Panc1 (cell line): ENCODE results near the gene ZNF334. TPM values are rescaled to one million over a fixed set of nuclear protein-coding genes. Genes with fewer than 3 reads are reported as not detected.

Experiments
- ATAC-seq: fragments of 200-7000 bp; cut with Tn5 transposase; 2 replicates; pipeline ENCODE4 v1.9.1; 2020; ENCODE audit warnings: mild to moderate bottlenecking, moderate library complexity
- BruUV-seq: library from RNA; stranded (reverse); fragments of 400-500 nt; replicated peaks from 2 replicates; lab custom pipeline; 2021; lab: Mats Ljungman, UMichigan
- CTCF ChIA-PET: fragments of 300-600 bp; sonication (Branson Sonifier 250); formaldehyde crosslinking; loops from one replicate; lab custom pipeline; 2022; ENCODE audit warnings: antibody characterized with exemption; lab: Charles Lee
- POLR2A ChIA-PET: fragments of 300-600 bp; sonication (Branson Sonifier 250); formaldehyde crosslinking; loops from one replicate; lab custom pipeline; 2022; ENCODE audit warnings: antibody characterized with exemption; lab: Charles Lee
- DNase-seq: peaks from one replicate; pipeline ENCODE4 v3.0.0-alpha.2; 2010; ENCODE audit warnings: low read depth, low spot score
- H3K27ac ChIP-seq: 2 replicates; pipeline ENCODE4 v1.5.1; 2011; ENCODE audit warnings: mild to moderate bottlenecking, low read length, inconsistent platforms
- H3K27me3 ChIP-seq: fragments of 200-500 bp; sonication (Bioruptor generic); 2 replicates; pipeline ENCODE4 v1.6.0; 2014; ENCODE audit warnings: low read length, inconsistent platforms; ENCODE audit not compliant: control insufficient read depth, insufficient read depth
- H3K36me3 ChIP-seq: fragments of 200-500 bp; sonication (Bioruptor generic); 2 replicates; pipeline ENCODE4 v1.5.1; 2014; ENCODE audit warnings: inconsistent platforms, mild to moderate bottlenecking, low read length, moderate library complexity; ENCODE audit not compliant: control insufficient read depth, insufficient read depth
- H3K4me1 ChIP-seq: 2 replicates; pipeline ENCODE4 v1.5.1; 2011; ENCODE audit warnings: inconsistent platforms, mild to moderate bottlenecking, low read length, moderate library complexity; ENCODE audit not compliant: control insufficient read depth, insufficient read depth
- H3K4me3 ChIP-seq, 2 experiments: 2 replicates each; pipeline ENCODE4 v1.5.1; 2011 to 2012; ENCODE audit warnings: low read depth in 2 of 2, low read length in 2 of 2, mild to moderate bottlenecking in 2 of 2, inconsistent platforms in 1 of 2, moderate library complexity in 1 of 2
- H3K9me3 ChIP-seq: fragments of 200-500 bp; sonication (Bioruptor generic); 2 replicates; pipeline ENCODE4 v1.5.1; 2014; ENCODE audit warnings: low read depth, mild to moderate bottlenecking, inconsistent platforms, low read length, moderate library complexity; ENCODE audit not compliant: control insufficient read depth, insufficient read depth
- POLR2AphosphoS5 ChIP-seq: IDR thresholded peaks from 2 replicates; pipeline ENCODE4 v1.6.1; 2012; ENCODE audit warnings: mild to moderate bottlenecking, low read depth, low read length, moderate library complexity
- SIN3A ChIP-seq: IDR thresholded peaks from 2 replicates; pipeline ENCODE4 v1.6.1; 2012; ENCODE audit warnings: low read depth, mild to moderate bottlenecking, low read length, moderate library complexity, borderline replicate concordance; ENCODE audit not compliant: insufficient read depth
- TCF7L2 ChIP-seq: IDR thresholded peaks from 2 replicates; pipeline ENCODE4 v1.6.1; 2011; ENCODE audit warnings: mild to moderate bottlenecking, low read depth, low read length, inconsistent platforms
- in situ Hi-C: cut with HindIII; loops from 2 replicates; pipeline ENCODE4 v1.10.0; 2016; ENCODE audit warnings: low sequenced_read_pairs, low pct_unique_long_range_greater_than_20kb
- intact Hi-C: fragments of 100-400 bp; cut with micrococcal nuclease; formaldehyde crosslinking; loops from one replicate; pipeline ENCODE4 v1.10.0; 2022; ENCODE audit not compliant: unreplicated experiment
- total RNA-seq: library from RNA; stranded (reverse); gene quantifications from one replicate; pipeline ENCODE4 v1.2.1, GENCODE V29; 2021; ENCODE audit not compliant: unreplicated experiment
- TF ChIP-seq, protein P1 (sequence below): fragments of 450-650 bp; IDR thresholded peaks from 2 replicates; pipeline ENCODE4 v1.5.1; 2017; ENCODE audit warnings: mild to moderate bottlenecking
- TF ChIP-seq, protein P2 (sequence below), 2 experiments: IDR thresholded peaks; 2 replicates each; pipeline ENCODE4 v1.6.1; 2011 to 2012; ENCODE audit warnings: low read depth in 2 of 2, control low read depth in 1 of 2, low read length in 1 of 2, mild to moderate bottlenecking in 1 of 2, moderate library complexity in 1 of 2; ENCODE audit not compliant: insufficient read depth in 1 of 2

Gene ZNF334
- total RNA-seq, 1 experiment from 2014 or later: 0.28 TPM

DNA sequence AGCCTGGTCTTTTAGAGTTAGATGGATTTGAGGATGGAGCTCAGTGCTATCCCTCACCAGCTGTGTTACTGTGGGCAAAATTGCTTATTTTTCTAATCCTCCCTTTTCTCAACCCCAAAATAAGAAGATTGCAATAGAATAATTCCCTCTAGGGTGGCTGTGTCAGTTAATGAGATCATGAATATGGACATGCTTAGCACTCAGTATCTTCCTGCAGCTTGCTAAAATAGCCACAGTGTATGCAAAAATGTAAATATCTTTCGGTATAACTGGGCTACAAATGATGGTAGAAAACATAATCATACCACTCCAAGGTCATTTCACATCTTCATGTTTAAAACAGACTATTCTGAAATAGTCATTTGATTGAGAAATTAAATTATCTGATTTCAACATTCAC lies 35.7 kb downstream of the ZNF334 start:
- ChIA-PET POLR2A (interaction anchor here (0.7 kb wide), 1 partner anchor 544 kb away, joined by 3 read pairs; no protein-coding TSS in a partner anchor), CTCF (no interaction called here)
- BruUV-seq: no TSS peak

DNA sequence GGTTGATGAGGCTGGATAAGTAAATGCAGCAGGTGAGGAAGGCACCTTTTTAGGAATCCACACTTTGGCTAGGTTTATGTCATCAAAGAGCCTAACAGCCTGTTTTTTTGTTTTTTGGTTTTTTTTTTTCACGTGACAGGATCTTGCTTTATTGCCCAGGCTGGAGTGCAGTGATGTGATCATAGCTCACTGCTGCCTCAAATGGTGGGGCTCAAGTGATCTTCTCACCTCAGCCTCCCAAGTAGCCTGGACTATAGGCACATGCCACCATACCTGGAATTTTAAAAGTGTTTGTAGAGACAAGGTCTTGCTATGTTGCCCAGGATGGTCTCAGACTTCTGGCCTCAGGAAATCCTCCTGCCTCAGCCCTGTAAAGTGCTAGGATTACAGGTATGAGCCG lies 36.1 kb downstream of the ZNF334 start:
- H3K9me3 ChIP-seq: no peaks in the 10 kb centered on the region
- DNase-seq (no peak), ATAC-seq (no peak)
- H3K4me3 ChIP-seq: no peak overlapping the region
- no TSS peak for BruUV-seq
- intact Hi-C loops (no loop called here), in situ Hi-C loops (no loop called here)
- H3K27ac ChIP-seq: no peak overlapping the region
- TF ChIP-seq, protein P1, sequence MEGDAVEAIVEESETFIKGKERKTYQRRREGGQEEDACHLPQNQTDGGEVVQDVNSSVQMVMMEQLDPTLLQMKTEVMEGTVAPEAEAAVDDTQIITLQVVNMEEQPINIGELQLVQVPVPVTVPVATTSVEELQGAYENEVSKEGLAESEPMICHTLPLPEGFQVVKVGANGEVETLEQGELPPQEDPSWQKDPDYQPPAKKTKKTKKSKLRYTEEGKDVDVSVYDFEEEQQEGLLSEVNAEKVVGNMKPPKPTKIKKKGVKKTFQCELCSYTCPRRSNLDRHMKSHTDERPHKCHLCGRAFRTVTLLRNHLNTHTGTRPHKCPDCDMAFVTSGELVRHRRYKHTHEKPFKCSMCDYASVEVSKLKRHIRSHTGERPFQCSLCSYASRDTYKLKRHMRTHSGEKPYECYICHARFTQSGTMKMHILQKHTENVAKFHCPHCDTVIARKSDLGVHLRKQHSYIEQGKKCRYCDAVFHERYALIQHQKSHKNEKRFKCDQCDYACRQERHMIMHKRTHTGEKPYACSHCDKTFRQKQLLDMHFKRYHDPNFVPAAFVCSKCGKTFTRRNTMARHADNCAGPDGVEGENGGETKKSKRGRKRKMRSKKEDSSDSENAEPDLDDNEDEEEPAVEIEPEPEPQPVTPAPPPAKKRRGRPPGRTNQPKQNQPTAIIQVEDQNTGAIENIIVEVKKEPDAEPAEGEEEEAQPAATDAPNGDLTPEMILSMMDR: no peak
- TF ChIP-seq, protein P2, sequence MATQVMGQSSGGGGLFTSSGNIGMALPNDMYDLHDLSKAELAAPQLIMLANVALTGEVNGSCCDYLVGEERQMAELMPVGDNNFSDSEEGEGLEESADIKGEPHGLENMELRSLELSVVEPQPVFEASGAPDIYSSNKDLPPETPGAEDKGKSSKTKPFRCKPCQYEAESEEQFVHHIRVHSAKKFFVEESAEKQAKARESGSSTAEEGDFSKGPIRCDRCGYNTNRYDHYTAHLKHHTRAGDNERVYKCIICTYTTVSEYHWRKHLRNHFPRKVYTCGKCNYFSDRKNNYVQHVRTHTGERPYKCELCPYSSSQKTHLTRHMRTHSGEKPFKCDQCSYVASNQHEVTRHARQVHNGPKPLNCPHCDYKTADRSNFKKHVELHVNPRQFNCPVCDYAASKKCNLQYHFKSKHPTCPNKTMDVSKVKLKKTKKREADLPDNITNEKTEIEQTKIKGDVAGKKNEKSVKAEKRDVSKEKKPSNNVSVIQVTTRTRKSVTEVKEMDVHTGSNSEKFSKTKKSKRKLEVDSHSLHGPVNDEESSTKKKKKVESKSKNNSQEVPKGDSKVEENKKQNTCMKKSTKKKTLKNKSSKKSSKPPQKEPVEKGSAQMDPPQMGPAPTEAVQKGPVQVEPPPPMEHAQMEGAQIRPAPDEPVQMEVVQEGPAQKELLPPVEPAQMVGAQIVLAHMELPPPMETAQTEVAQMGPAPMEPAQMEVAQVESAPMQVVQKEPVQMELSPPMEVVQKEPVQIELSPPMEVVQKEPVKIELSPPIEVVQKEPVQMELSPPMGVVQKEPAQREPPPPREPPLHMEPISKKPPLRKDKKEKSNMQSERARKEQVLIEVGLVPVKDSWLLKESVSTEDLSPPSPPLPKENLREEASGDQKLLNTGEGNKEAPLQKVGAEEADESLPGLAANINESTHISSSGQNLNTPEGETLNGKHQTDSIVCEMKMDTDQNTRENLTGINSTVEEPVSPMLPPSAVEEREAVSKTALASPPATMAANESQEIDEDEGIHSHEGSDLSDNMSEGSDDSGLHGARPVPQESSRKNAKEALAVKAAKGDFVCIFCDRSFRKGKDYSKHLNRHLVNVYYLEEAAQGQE (IDR thresholded peaks at IDR 0.05; ENCODE audit: insufficient read depth in 1 of 2, low read depth in 2 of 2, low read length in 1 of 2): no peak
- TF ChIP-seq POLR2AphosphoS5 (no peak), TCF7L2 (no peak), SIN3A (no peak)
- peaks cover 14% of the 10 kb centered on the region for H3K27me3 ChIP-seq
- no peaks in the 10 kb centered on the region for H3K4me1 ChIP-seq
- H3K36me3 ChIP-seq: no peaks in the 10 kb centered on the region
- ChIA-PET CTCF (no interaction called here), POLR2A (interaction anchor here (0.7 kb wide), 1 partner anchor 543 kb away, joined by 3 read pairs; no protein-coding TSS in a partner anchor)

More for the DNA sequence above, 35.7 kb downstream of the ZNF334 start:
- H3K27me3 ChIP-seq: peaks cover 14% of the 10 kb centered on the region
- no peaks in the 10 kb centered on the region for H3K4me1 ChIP-seq
- no peak for ATAC-seq
- TF ChIP-seq TCF7L2: no peak
- TF ChIP-seq, protein P2 (IDR thresholded peaks at IDR 0.05; ENCODE audit: insufficient read depth in 1 of 2, low read depth in 2 of 2, low read length in 1 of 2): no peak
- TF ChIP-seq, protein P1: no peak
- H3K27ac ChIP-seq: no peak overlapping the region
- intact Hi-C loops: no loop called here
- H3K9me3 ChIP-seq: no peaks in the 10 kb centered on the region
- no peaks in the 10 kb centered on the region for H3K36me3 ChIP-seq
- no peak for DNase-seq
- no peak overlapping the region for H3K4me3 ChIP-seq
- in situ Hi-C loops: no loop called here
